ENCODE data around the gene IFNA8. TPM values are rescaled to one million over a fixed set of nuclear protein-coding genes. Genes with fewer than 3 reads are reported as not detected.
"Not testable (repeated sequence)": the region's sequence is repeated elsewhere in the genome, so short reads cannot be mapped to it uniquely, and the experiment has no call there.

IFNA8 gene
- total and polyA plus RNA-seq, 2 experiments from 2014 or later: not detected

DNA sequence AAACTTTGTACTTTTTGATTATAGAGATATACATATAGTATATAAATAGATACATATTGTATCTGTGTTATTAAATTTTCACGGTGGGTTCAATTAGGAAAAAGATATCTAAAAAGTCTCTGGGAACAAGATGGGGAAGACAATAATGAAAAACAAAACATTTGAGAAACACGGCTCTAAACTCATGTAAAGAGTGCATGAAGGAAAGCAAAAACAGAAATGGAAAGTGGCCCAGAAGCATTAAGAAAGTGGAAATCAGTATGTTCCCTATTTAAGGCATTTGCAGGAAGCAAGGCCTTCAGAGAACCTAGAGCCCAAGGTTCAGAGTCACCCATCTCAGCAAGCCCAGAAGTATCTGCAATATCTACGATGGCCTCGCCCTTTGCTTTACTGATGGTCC, 31.2 kb downstream of the IFNA8 start, which contains the start of gene IFNA1:
TSS of gene IFNA1 (plus strand) at position 301 of the 400 bp plus-strand sequence. CDS start at position 370, 69 bp downstream.
- Histone ChIP-seq H3K4me1 (ENCODE audit: insufficient read depth) (no peaks in the 10 kb centered on the region), H3K36me3 (replicated peaks; ENCODE audit: insufficient read depth, low read depth) (no peaks in the 10 kb centered on the region), H2AFZ (no peak within 1 kb of the TSS), H3K9me2 (replicated peaks; ENCODE audit: insufficient read depth) (no peaks in the 10 kb centered on the region), H4K20me1 (ENCODE audit: insufficient read depth, poor library complexity, severe bottlenecking) (no peaks in the 10 kb centered on the region), H3K9me3 (ENCODE audit: low read depth) (no peaks in the 10 kb centered on the region), H3K27me3 (no peaks in the 10 kb centered on the region), H3K27ac (no peak within 1 kb of the TSS), H3K79me2 (no peaks in the 10 kb centered on the region), H3K4me3 (no peak within 1 kb of the TSS), H3K4me2 (no peak within 1 kb of the TSS)
- no peak for DNase-seq (ENCODE audit: low spot score)
- 95% methylated on average over 4 of the region's 4 CpGs for WGBS (ENCODE audit: low lambda C conversion rate, missing lambda C conversion rate)
- TF ChIP-seq EZH2phosphoT487 (IDR thresholded peaks at IDR 0.05; ENCODE audit: low read depth, severe bottlenecking, unreplicated experiment) (no peak), CTCF (IDR thresholded peaks at IDR 0.05; ENCODE audit: poor library complexity) (no peak), EZH2 (IDR thresholded peaks at IDR 0.05; ENCODE audit: borderline replicate concordance) (no peak)

GRCh38 chr9:21443849-21444625, 35.1 kb downstream of the IFNA8 start:
- Histone ChIP-seq H3K4me1 (ENCODE audit: insufficient read depth) (peaks cover 2% of the 10 kb centered on the region), H3K9me2 (replicated peaks; ENCODE audit: insufficient read depth) (no peaks in the 10 kb centered on the region), H3K79me2 (no peaks in the 10 kb centered on the region), H3K4me3 (no peak overlapping the region), H3K9me3 (ENCODE audit: low read depth) (no peaks in the 10 kb centered on the region), H3K36me3 (replicated peaks; ENCODE audit: insufficient read depth, low read depth) (no peaks in the 10 kb centered on the region), H3K4me2 (no peak overlapping the region), H4K20me1 (ENCODE audit: insufficient read depth, poor library complexity, severe bottlenecking) (no peaks in the 10 kb centered on the region), H2AFZ (no peak overlapping the region), H3K27me3 (no peaks in the 10 kb centered on the region), H3K27ac (no peak overlapping the region)
- no peak for TF ChIP-seq EZH2phosphoT487 (IDR thresholded peaks at IDR 0.05; ENCODE audit: low read depth, severe bottlenecking, unreplicated experiment)
- no peak for TF ChIP-seq CTCF (IDR thresholded peaks at IDR 0.05; ENCODE audit: poor library complexity)
- no peak for TF ChIP-seq EZH2 (IDR thresholded peaks at IDR 0.05; ENCODE audit: borderline replicate concordance)
- WGBS (ENCODE audit: low lambda C conversion rate, missing lambda C conversion rate): 98% methylated on average over 4 of the region's 4 CpGs
- DNase-seq (ENCODE audit: low spot score): no peak

- H3K27ac ChIP-seq; H3K4me2 ChIP-seq; H3K36me3 ChIP-seq (replicated peaks; ENCODE audit: insufficient read depth, low read depth); H3K27me3 ChIP-seq; H3K79me2 ChIP-seq; H3K4me3 ChIP-seq; DNase-seq (ENCODE audit: low spot score); H4K20me1 ChIP-seq (ENCODE audit: insufficient read depth, poor library complexity, severe bottlenecking); H3K4me1 ChIP-seq (ENCODE audit: insufficient read depth); H3K9me2 ChIP-seq (replicated peaks; ENCODE audit: insufficient read depth); H2AFZ ChIP-seq; H3K9me3 ChIP-seq (ENCODE audit: low read depth): not testable (repeated sequence)
- 96% methylated on average over 5 of the region's 5 CpGs for WGBS (ENCODE audit: low lambda C conversion rate, missing lambda C conversion rate)
Measured at GRCh38 chr9:21449312-21449711, 40.4 kb downstream of the IFNA8 start.

DNA sequence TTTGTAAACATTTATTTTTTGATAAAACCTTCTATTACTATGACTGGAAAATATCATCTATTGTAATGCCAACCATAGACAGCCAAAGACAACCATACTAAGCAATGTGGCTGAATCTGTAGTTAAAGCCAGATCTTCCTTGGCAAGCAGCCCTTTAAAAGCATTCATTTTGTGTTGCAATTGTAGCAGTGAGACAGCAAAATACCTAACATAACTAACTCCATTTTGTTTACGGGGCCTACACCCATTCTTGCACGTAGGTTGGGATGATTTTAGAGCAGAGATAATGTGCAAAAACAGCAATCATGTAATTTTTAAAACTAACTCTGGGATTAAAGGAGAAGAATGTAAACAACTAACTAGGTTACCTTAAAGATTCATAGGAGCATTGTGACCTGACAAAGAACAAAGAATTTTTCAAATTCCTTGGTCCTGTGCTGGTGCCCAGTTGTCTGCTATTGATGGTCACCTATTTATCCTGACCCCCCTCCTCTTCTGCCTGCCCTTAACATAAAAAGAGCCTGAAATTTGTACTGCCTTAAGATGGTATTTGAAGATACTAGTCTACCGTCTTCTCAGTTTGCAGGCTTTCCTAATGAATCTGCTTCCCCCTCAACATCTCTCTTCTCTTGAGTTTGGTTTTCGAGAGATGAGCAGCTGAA, 41.9 kb downstream of the IFNA8 start:
- Histone ChIP-seq H3K9me3 (ENCODE audit: low read depth) (no peaks in the 10 kb centered on the region), H3K27me3 (no peaks in the 10 kb centered on the region), H4K20me1 (ENCODE audit: insufficient read depth, poor library complexity, severe bottlenecking) (no peaks in the 10 kb centered on the region), H3K27ac (no peak overlapping the region), H3K4me3 (no peak overlapping the region), H2AFZ (no peak overlapping the region), H3K4me2 (no peak overlapping the region), H3K9me2 (replicated peaks; ENCODE audit: insufficient read depth) (no peaks in the 10 kb centered on the region), H3K36me3 (replicated peaks; ENCODE audit: insufficient read depth, low read depth) (no peaks in the 10 kb centered on the region), H3K4me1 (ENCODE audit: insufficient read depth) (peaks cover 2% of the 10 kb centered on the region), H3K79me2 (no peaks in the 10 kb centered on the region)
- TF ChIP-seq EZH2 (IDR thresholded peaks at IDR 0.05; ENCODE audit: borderline replicate concordance) (no peak), EZH2phosphoT487 (IDR thresholded peaks at IDR 0.05; ENCODE audit: low read depth, severe bottlenecking, unreplicated experiment) (no peak), CTCF (IDR thresholded peaks at IDR 0.05; ENCODE audit: poor library complexity) (no peak)
- no peak for DNase-seq (ENCODE audit: low spot score)
- 55% methylated on average over 4 of the region's 4 CpGs for whole genome bisulfite sequencing (ENCODE audit: low lambda C conversion rate, missing lambda C conversion rate)

All from hepatocyte (in vitro differentiated cells).